Activated CD8-positive, alpha-beta T cell treated with anti-CD3 and anti-CD28 coated beads for 36 hours (primary cell): ENCODE results near the gene COG7. TPM values are rescaled to one million over a fixed set of nuclear protein-coding genes. Genes with fewer than 3 reads are reported as not detected.

ENCODE experiments used
- ATAC-seq: fragments of 200-7000 bp; cut with Tn5 transposase; one replicate; pipeline ENCODE4 v1.10.0; 2021; ENCODE audit warnings: mild to moderate bottlenecking, moderate library complexity
- CTCF ChIA-PET: fragments of 350-600 bp; sonication (Branson Sonifier 250); formaldehyde crosslinking; loops from one replicate; lab custom pipeline; 2021; ENCODE audit warnings: antibody characterized with exemption; lab: Charles Lee
- POLR2A ChIA-PET: fragments of 350-600 bp; sonication (Branson Sonifier 250); formaldehyde crosslinking; loops from one replicate; lab custom pipeline; 2021; ENCODE audit warnings: antibody characterized with exemption; lab: Charles Lee
- DNase-seq: peaks from one replicate; pipeline ENCODE4 v3.0.0-alpha.2; 2020
- H3K27ac Mint-ChIP-seq: one replicate; pipeline ENCODE4 v1.8.0; 2021; ENCODE audit warnings: mild to moderate bottlenecking, mixed read lengths
- H3K27me3 Mint-ChIP-seq: one replicate; pipeline ENCODE4 v1.8.0; 2021; ENCODE audit warnings: mixed read lengths
- H3K36me3 Mint-ChIP-seq: one replicate; pipeline ENCODE4 v1.8.0; 2021; ENCODE audit warnings: low read depth, mixed read lengths
- H3K4me1 Mint-ChIP-seq: one replicate; pipeline ENCODE4 v1.8.0; 2021; ENCODE audit warnings: low read depth, mixed read lengths
- H3K4me3 Mint-ChIP-seq: one replicate; pipeline ENCODE4 v1.8.0; 2021; ENCODE audit warnings: mild to moderate bottlenecking, moderate library complexity, mixed read lengths
- H3K9me3 Mint-ChIP-seq: one replicate; pipeline ENCODE4 v1.8.0; 2021; ENCODE audit warnings: mixed read lengths
- CTCF ChIP-seq: fragments of 200-600 bp; IDR thresholded peaks from one replicate; pipeline ENCODE4 v1.8.0; 2022; ENCODE audit warnings: antibody characterized with exemption, mild to moderate bottlenecking
- intact Hi-C: fragments of 100-400 bp; cut with micrococcal nuclease; formaldehyde crosslinking; loops from one replicate; pipeline ENCODE4 v1.10.0; 2022
- total RNA-seq, 2 experiments: library from RNA; stranded (reverse); gene quantifications; one replicate each; pipeline ENCODE4 v1.2.3, GENCODE V29; 2021

The COG7 gene
- total RNA-seq, 2 experiments from 2014 or later = 16.4 to 16.7 TPM

GRCh38 chr16:23345237-23345636, 107.8 kb downstream of the COG7 start:
- Mint-ChIP-seq H3K27me3 (peaks cover 3% of the 10 kb centered on the region), H3K4me3 (no peak overlapping the region), H3K36me3 (no peaks in the 10 kb centered on the region), H3K4me1 (no peaks in the 10 kb centered on the region), H3K27ac (no peak overlapping the region), H3K9me3 (no peaks in the 10 kb centered on the region)
- ATAC-seq (no peak), DNase-seq (no peak)
- no peak for TF ChIP-seq CTCF
- intact Hi-C loops = no loop called here
- ChIA-PET CTCF (interaction anchor here (1.3 kb wide), 1 partner anchor 89 kb away, joined by 3 read pairs; no protein-coding TSS in a partner anchor), POLR2A (no interaction called here)

- H3K9me3 Mint-ChIP-seq = no peaks in the 10 kb centered on the region
- no peak overlapping the region for H3K27ac Mint-ChIP-seq
- H3K27me3 Mint-ChIP-seq = peaks cover 5% of the 10 kb centered on the region
- ChIA-PET CTCF (no interaction called here), POLR2A (no interaction called here)
- DNase-seq (no peak), ATAC-seq (no peak)
- H3K36me3 Mint-ChIP-seq = no peaks in the 10 kb centered on the region
- no peak overlapping the region for H3K4me3 Mint-ChIP-seq
- intact Hi-C loops = no loop called here
- TF ChIP-seq CTCF = no peak
- H3K4me1 Mint-ChIP-seq = no peaks in the 10 kb centered on the region
Measured at GRCh38 chr16:23343643-23344612, 109.1 kb downstream of the COG7 start.

- no peak for DNase-seq
- ChIA-PET POLR2A (no interaction called here), CTCF (no interaction called here)
- Mint-ChIP-seq H3K9me3 (no peaks in the 10 kb centered on the region), H3K4me3 (no peak overlapping the region), H3K27ac (no peak overlapping the region), H3K4me1 (no peaks in the 10 kb centered on the region), H3K27me3 (peaks cover 3% of the 10 kb centered on the region), H3K36me3 (no peaks in the 10 kb centered on the region)
- intact Hi-C loops = no loop called here
- no peak for ATAC-seq
- TF ChIP-seq CTCF = no peak
Measured at GRCh38 chr16:23342083-23342640, 110.8 kb downstream of the COG7 start.

GRCh38 chr16:23339787-23340186, 113.2 kb downstream of the COG7 start:
- no peaks in the 10 kb centered on the region for H3K36me3 Mint-ChIP-seq
- ATAC-seq = no peak
- no peak for TF ChIP-seq CTCF
- no peaks in the 10 kb centered on the region for H3K9me3 Mint-ChIP-seq
- H3K27ac Mint-ChIP-seq = no peak overlapping the region
- intact Hi-C loops = no loop called here
- no peak overlapping the region for H3K4me3 Mint-ChIP-seq
- ChIA-PET CTCF (no interaction called here), POLR2A (no interaction called here)
- no peak for DNase-seq
- H3K4me1 Mint-ChIP-seq = peaks cover 2% of the 10 kb centered on the region
- H3K27me3 Mint-ChIP-seq = peaks cover 3% of the 10 kb centered on the region

Other genes starting within 250 kb of the COG7 start
- gene SCNN1B, start 150.9 kb downstream of the COG7 start, total RNA-seq = not detected
- 10 to 100 TPM; 91.0 to 96.9 TPM for gene GGA2, start 57.3 kb upstream of the COG7 start, total RNA-seq
- gene EARS2, start 104.2 kb upstream of the COG7 start, total RNA-seq = 10 to 100 TPM; 25.7 to 29.1 TPM
- gene UBFD1, start 104.5 kb upstream of the COG7 start, total RNA-seq = 10 to 100 TPM; 51.8 to 54.1 TPM
- 100 to 1,000 TPM; 157 to 162 TPM for gene NDUFAB1, start 143.1 kb upstream of the COG7 start, total RNA-seq
- 10 to 100 TPM; 22.9 to 24.0 TPM for gene PALB2, start 188.1 kb upstream of the COG7 start, total RNA-seq
- gene DCTN5, start 188.3 kb upstream of the COG7 start, total RNA-seq = 10 to 100 TPM; 51.3 to 54.1 TPM
- 10 to 100 TPM; 85.8 to 87.9 TPM for gene PLK1, start 225.7 kb upstream of the COG7 start, total RNA-seq